LNCAP (cell line): ENCODE measurements around the gene PAOX.

Experiments used
- TF ChIP-seq, protein P1 (sequence below): fragments of 450-650 bp; IDR thresholded peaks from 2 replicates; pipeline ENCODE4 v1.5.1; 2017; ENCODE audit warnings: mild to moderate bottlenecking

Gene PAOX

DNA sequence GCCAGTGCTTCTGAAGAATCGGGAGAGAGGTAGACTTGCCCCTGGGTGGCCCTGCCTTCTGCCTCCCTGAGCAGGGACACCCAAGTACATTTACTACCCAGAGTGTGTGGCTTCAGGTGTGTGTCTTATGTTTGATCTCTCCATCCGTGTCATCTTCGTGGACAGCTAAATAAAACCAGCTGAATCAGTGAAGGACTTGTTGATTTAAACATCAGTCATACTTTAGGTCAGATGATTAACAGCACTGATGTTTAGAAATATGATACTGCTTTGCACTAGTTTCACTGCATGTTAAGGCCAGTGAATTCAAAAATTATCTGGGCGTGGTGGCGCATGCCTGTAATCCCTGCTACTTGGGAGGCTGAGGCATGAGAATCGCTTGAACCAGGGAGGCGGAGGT is 18.9 kb downstream of the PAOX start:
- TF ChIP-seq, protein P1, sequence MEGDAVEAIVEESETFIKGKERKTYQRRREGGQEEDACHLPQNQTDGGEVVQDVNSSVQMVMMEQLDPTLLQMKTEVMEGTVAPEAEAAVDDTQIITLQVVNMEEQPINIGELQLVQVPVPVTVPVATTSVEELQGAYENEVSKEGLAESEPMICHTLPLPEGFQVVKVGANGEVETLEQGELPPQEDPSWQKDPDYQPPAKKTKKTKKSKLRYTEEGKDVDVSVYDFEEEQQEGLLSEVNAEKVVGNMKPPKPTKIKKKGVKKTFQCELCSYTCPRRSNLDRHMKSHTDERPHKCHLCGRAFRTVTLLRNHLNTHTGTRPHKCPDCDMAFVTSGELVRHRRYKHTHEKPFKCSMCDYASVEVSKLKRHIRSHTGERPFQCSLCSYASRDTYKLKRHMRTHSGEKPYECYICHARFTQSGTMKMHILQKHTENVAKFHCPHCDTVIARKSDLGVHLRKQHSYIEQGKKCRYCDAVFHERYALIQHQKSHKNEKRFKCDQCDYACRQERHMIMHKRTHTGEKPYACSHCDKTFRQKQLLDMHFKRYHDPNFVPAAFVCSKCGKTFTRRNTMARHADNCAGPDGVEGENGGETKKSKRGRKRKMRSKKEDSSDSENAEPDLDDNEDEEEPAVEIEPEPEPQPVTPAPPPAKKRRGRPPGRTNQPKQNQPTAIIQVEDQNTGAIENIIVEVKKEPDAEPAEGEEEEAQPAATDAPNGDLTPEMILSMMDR = no peak

DNA sequence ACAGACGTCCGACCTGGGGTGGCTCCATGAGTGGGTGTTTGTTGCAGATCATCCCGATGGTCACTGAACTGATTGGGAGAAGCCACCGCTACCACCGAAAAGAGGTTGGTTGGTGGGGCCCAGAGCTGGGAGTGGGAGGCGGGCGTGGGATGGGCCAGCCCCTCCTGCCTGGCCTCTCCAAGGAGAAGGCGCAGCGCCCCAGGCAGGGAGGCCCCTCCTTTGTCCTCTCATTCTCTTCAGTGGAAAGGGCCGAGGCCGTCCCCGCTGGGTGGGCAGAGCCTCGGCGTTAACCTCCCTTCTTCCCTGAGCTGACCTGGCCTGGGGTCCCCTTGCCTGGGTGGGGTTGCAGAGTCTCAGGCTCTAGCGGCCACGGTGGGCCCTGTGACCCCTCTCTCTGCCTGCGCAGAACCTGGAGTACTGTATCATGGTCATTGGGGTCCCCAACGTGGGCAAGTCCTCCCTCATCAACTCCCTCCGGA is 20.1 kb downstream of the PAOX start:
- TF ChIP-seq, protein P1 = no peak

DNA sequence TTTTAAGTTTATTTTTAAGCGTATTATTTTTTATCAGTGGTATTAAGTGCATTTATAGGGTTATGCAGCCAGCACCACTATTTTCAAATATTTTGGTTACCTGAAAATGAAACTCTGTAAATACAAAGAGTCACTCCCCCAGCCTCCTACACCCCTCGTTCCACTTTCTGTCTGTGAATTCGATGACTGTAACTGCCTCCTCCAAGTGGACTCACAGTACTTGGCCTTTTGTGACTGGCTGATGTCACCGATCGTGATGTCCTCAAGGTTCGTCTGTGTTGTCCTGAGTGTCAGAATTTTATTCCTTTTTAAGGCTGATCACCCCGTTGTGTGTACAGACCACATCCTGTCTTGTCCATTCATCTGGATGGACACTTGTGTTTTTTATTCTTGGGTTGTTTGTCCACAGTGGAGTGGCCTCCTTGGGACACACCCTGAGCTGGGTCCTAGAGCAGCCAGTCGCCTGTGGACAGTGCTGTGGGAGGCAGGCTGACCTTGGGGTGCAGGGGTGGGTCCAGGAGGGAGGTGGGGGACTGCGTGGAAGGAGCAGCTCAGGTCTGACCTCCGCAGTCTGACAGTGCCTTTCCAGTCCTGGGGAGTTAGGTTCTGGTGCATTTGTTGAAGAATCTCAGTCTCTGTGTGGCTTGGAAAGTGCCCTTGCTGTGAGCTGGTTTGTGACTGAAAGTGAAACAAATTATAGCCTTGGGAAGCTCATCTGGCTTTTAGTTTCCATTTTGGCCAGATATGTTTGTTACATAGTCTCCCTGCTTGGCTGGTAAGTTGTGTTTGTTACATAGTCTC is 21.8 kb downstream of the PAOX start:
- TF ChIP-seq, protein P1 = no peak

DNA sequence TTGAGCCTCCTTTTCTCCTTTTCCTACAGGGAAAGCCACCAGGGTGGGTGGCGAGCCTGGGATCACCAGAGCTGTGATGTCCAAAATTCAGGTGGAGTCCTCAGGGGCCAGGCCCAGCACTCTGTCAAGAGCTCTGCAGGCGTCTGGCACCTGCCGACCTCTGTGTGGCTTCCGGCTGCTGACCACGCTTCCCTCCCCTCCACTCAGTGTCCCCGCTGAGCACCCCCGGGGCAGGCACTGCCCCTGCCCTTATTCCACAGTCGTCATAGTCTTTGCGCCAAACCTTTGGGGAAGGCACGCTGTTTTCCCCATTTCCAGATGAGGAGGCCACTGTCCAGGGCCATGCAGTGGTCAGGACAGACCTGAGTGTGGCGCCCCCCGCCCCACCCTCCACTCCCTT is 22.4 kb downstream of the PAOX start:
- TF ChIP-seq, protein P1 = no peak

DNA sequence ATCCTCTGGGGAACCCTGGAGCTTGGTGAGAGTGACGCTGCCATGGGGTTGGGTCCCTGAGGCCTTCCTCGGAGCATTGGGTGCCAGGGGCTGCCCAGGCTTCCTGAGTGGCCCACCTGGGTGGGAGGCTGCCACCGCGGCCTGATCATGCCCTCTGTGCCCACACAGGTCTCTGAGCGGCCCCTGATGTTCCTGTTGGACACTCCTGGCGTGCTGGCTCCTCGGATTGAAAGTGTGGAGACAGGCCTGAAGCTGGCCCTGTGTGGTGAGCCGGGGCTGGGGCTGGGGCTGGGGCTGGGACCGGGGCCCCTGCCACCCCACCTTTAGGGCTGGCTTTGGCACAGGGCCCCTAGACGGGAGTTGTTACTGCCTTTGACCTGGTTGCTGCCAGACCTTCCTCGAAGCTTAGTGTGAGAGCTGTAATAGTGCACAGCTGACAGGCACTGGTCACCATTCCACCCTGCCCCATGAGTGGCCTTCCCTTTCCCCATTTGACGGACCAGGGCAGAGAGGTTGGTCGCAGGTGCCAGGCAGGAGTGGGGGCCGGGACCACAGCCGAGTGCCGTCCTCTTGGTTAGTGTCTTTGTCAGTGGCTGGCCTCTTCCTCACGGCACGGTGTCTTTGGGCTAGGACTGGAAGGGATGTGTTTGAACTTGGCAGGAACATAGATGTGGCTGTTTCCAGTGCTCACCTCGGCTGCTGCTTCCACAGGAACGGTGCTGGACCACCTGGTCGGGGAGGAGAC is 23.1 kb downstream of the PAOX start:
- TF ChIP-seq, protein P1 = no peak

DNA sequence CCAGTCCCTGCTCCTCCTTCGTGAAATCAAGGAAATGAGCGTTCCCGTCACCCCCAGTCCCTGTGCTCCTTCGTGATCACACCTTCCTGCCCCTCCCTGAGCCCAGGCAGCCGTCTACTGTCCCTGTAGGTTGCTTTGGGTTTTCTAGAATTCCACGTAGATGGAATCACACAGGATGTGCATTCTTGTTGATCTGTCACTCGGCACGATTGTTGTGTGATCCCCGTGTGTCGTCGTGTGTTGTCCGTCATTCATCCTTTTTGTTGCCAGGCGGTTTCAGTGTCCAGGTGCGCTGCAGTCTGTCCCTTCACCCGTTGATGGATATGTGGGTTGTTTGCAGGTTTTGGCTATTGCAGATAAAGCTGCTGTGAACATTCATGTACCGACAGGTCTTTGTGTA is 24.3 kb downstream of the PAOX start:
- TF ChIP-seq, protein P1 = no peak

DNA sequence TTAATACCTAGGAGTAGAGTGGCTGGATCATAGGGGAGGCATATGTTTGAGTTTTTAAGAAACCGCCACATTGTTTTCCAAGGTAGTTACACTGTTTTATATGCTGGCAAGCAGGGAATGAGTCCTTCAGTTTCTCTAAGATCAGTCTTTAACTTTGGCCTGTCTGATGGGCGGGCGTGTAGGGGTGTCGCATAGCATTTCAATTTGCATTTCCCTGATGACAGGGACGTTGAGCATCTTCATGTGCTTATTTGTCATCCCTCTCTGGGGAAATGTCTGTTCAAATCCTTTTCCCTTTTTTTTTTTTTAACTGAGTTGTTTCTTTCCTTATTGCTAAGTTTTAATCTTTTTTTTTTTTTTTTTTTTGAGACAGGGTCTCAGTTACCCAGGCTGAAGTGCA is 24.7 kb downstream of the PAOX start:
- TF ChIP-seq, protein P1 = no peak
